ENCODE data around the gene CMTM1.

- TF ChIP-seq, protein P1, sequence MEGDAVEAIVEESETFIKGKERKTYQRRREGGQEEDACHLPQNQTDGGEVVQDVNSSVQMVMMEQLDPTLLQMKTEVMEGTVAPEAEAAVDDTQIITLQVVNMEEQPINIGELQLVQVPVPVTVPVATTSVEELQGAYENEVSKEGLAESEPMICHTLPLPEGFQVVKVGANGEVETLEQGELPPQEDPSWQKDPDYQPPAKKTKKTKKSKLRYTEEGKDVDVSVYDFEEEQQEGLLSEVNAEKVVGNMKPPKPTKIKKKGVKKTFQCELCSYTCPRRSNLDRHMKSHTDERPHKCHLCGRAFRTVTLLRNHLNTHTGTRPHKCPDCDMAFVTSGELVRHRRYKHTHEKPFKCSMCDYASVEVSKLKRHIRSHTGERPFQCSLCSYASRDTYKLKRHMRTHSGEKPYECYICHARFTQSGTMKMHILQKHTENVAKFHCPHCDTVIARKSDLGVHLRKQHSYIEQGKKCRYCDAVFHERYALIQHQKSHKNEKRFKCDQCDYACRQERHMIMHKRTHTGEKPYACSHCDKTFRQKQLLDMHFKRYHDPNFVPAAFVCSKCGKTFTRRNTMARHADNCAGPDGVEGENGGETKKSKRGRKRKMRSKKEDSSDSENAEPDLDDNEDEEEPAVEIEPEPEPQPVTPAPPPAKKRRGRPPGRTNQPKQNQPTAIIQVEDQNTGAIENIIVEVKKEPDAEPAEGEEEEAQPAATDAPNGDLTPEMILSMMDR (IDR thresholded peaks at IDR 0.05; ENCODE audit: insufficient read depth, low read length, poor library complexity, severe bottlenecking), result no peak
- TF ChIP-seq EZH2phosphoT487 (conservative IDR thresholded peaks at IDR 0.05; ENCODE audit: low read length), result no peak
These were observed 55.7 kb downstream of the CMTM1 start for GRCh38 chr16:66621973-66622372.

All from SU-DHL-6 (cell line).